K562 (cell line): Measurements from ENCODE around the gene USP27X. TPM values are rescaled to one million over a fixed set of nuclear protein-coding genes. Genes with fewer than 3 reads are reported as not detected.

Experiments
- CTCF ChIP-seq, 3 experiments: IDR thresholded peaks in 2 of 3; conservative IDR thresholded peaks in 1 of 3; 2 replicates each; pipeline ENCODE4 v1.5.1; 2011 to 2012; ENCODE audit warnings: low read length in 3 of 3, mild to moderate bottlenecking in 3 of 3, control low read depth in 2 of 3, improper control_type of control experiment in 1 of 3, inconsistent platforms in 1 of 3, low read depth in 1 of 3, mixed read lengths in 1 of 3, moderate library complexity in 1 of 3; ENCODE audit not compliant: insufficient read depth in 2 of 3
- DLX4 ChIP-seq: fragments of 250-450 bp; sonication (Bioruptor Pico); IDR thresholded peaks from 2 replicates; pipeline ENCODE4 v1.6.1; 2021; ENCODE audit warnings: mild to moderate bottlenecking
- RAD21 ChIP-seq, 2 experiments: fragments of 250-450 bp in 1 of 2; fragments of 450-650 bp in 1 of 2; sonication (Bioruptor Pico) in 1 of 2; formaldehyde crosslinking in 1 of 2; IDR thresholded peaks in 1 of 2; conservative IDR thresholded peaks in 1 of 2; 2 replicates each; pipeline versions ENCODE4 v1.4.0 to v1.8.0; 2020 to 2022; ENCODE audit warnings: mild to moderate bottlenecking in 2 of 2, moderate library complexity in 1 of 2
- REST ChIP-seq, 2 experiments: fragments of 450-650 bp; formaldehyde crosslinking in 1 of 2; IDR thresholded peaks; 2 replicates each; pipeline versions ENCODE4 v1.4.0 to v1.6.1; 2014 to 2020; ENCODE audit warnings: mild to moderate bottlenecking in 2 of 2, borderline replicate concordance in 1 of 2, low read depth in 1 of 2
- ZBTB11 ChIP-seq, 3 experiments: fragments of 200-800 bp in 1 of 3; fragments of 250-450 bp in 1 of 3; fragments of 450-650 bp in 1 of 3; sonication (Bioruptor Pico) in 1 of 3; sonication (Bioruptor generic) in 1 of 3; formaldehyde crosslinking in 1 of 3; IDR thresholded peaks; 2 replicates each; pipeline versions ENCODE4 v1.6.1 to v1.8.0; 2016 to 2022; ENCODE audit warnings: mild to moderate bottlenecking in 2 of 3, missing genetic modification characterization in 2 of 3, missing compliant biosample characterization in 1 of 3, moderate library complexity in 1 of 3
- ZNF197 ChIP-seq: fragments of 200-800 bp; sonication (Bioruptor generic); IDR thresholded peaks from 2 replicates; pipeline ENCODE4 v1.6.1; 2016; ENCODE audit warnings: low read depth, missing genetic modification characterization, missing compliant biosample characterization
- ZNF699 ChIP-seq: fragments of 250-450 bp; sonication (Bioruptor Pico); IDR thresholded peaks from 2 replicates; pipeline ENCODE4 v1.8.0; 2021; ENCODE audit warnings: mild to moderate bottlenecking, moderate library complexity; ENCODE audit not compliant: insufficient replicate concordance
- ZNF76 ChIP-seq: fragments of 250-450 bp; sonication (Bioruptor Pico); IDR thresholded peaks from 2 replicates; pipeline ENCODE4 v1.4.0; 2020; ENCODE audit warnings: mild to moderate bottlenecking, moderate library complexity, borderline replicate concordance
- polyA plus RNA-seq, 8 experiments: library from polyadenylated mRNA; depleted of rRNA in 4 of 8; stranded (reverse) in 5 of 8; unstranded in 3 of 8; fragments of >200 nt; fragmentation: Nextera tagmentation in 2 of 8; fragmentation: Illumina TruSeq in 1 of 8; extraction: Ambion mirVana in 2 of 8; extraction: Trizol in 1 of 8; gene quantifications; 2 replicates each; pipeline versions ENCODE4 v1.2.1 to v1.2.3, GENCODE V29; 2011 to 2014; ENCODE audit warnings: inconsistent platforms in 1 of 8, missing spikeins in 1 of 8
- total RNA-seq, 7 experiments: library from RNA; depleted of rRNA in 6 of 7; stranded (reverse); fragments of >200 nt in 6 of 7; fragmentation: Illumina TruSeq in 2 of 7; extraction: Trizol in 2 of 7; gene quantifications; 2 replicates each; pipeline versions ENCODE4 v1.2.1 to v1.2.3, GENCODE V29; 2011 to 2021; ENCODE audit warnings: low replicate concordance in 1 of 7

The USP27X gene
- total and polyA plus RNA-seq, 9 of the 15 experiments (the other 6 are each of a cell fraction or from before 2014, with no cell fraction given), result 0.15 to 4.7 (median 1.6) TPM

- TF ChIP-seq REST (IDR thresholded peaks at IDR 0.05; ENCODE audit: borderline replicate concordance), result 0 out of 2 replicates have a peak, but pooled peaks have one; percentile 14
- no peak for TF ChIP-seq REST (CRISPR knock-in tag; IDR thresholded peaks at IDR 0.05; ENCODE audit: low read depth)
- TF ChIP-seq CTCF (IDR thresholded peaks at IDR 0.05 in 2 of 3, conservative IDR thresholded peaks at IDR 0.05 in 1 of 3; ENCODE audit: insufficient read depth in 2 of 3, low read depth in 1 of 3, low read length in 3 of 3), result peak; percentile 25 to 31 (median 27); a peak in 3 of 6 replicates
- no peak for TF ChIP-seq ZNF699 (CRISPR knock-in tag)
- no peak for TF ChIP-seq ZBTB11 (CRISPR knock-in tag; IDR thresholded peaks at IDR 0.05)
- no peak for TF ChIP-seq ZNF76 (CRISPR knock-in tag)
- no peak for TF ChIP-seq DLX4 (CRISPR knock-in tag)
- peak in 1 of 2 experiments; percentile 39; a peak in 1 of 4 replicates for TF ChIP-seq RAD21 (CRISPR knock-in tag; conservative IDR thresholded peaks at IDR 0.05 in 1 of 2, IDR thresholded peaks at IDR 0.05 in 1 of 2)
- no peak for TF ChIP-seq ZNF197
- TF ChIP-seq, all 486 proteins: peak for 3
Observed at GRCh38 chrX:49912086-49912485, 32.8 kb downstream of the USP27X start (continued).
